ENCODE results near the gene CLPSL2. TPM values are rescaled to one million over a fixed set of nuclear protein-coding genes. Genes with fewer than 3 reads are reported as not detected.

Gene CLPSL2
- total and polyA plus RNA-seq, 2 donors from 2014 or later = not detected

GRCh38 chr6:35787266-35788218 lies 11.1 kb downstream of the CLPSL2 start:
- H3K27me3 ChIP-seq (ENCODE audit: control insufficient read depth, insufficient read depth, low read length) = no peaks in the 10 kb centered on the region

DNA sequence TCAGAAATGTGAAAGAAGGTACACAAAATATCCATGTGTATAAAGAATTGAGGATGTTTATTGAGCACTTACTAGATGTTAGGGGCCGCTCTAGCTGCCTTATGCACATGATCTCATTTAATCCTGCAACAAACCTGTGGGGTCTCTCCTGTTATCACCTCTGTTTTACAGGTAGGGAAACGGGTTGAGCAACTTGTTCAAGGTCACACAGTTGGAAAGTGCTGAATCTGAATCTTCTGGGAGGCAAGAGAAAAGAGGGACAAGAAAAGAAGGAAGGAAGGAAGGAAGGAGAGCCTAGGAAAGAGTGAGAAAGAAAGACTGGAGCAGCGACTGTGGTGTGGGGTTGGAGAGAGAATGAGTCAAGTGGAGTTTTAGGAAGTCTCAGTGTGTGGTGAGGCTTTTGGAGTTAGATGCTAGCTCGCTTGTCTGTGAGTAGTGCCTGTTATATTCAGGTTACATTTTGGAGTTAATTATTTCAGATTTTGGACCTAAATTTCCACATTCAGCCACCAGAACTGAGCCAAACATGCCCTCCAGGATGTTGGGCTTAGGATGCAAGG lies 12.1 kb downstream of the CLPSL2 start:
- Histone ChIP-seq H3K36me3 (ENCODE audit: control insufficient read depth in 2 of 3, insufficient read depth in 3 of 3, low read length in 3 of 3) (no peaks in the 10 kb centered on the region), H3K9ac (ENCODE audit: low read length in 3 of 3) (no peak overlapping the region), H3K4me3 (ENCODE audit: low read length in 3 of 3) (no peak overlapping the region), H3K9me3 (ENCODE audit: control insufficient read depth in 2 of 3, insufficient read depth in 1 of 3, low read length in 3 of 3) (no peaks in the 10 kb centered on the region), H3K27me3 (ENCODE audit: control insufficient read depth, insufficient read depth, low read length) (no peaks in the 10 kb centered on the region), H3K4me1 (ENCODE audit: control insufficient read depth in 2 of 3, insufficient read depth in 2 of 3, low read depth in 1 of 3, low read length in 3 of 3) (no peaks in the 10 kb centered on the region), H3K27ac (ENCODE audit: low read depth in 2 of 2, low read length in 2 of 2) (no peak overlapping the region)
- intact Hi-C loops (cut with DNase I) = no loop called here
- DNase-seq = no peak
- FAIRE-seq = no peak
- TF ChIP-seq, protein P1, sequence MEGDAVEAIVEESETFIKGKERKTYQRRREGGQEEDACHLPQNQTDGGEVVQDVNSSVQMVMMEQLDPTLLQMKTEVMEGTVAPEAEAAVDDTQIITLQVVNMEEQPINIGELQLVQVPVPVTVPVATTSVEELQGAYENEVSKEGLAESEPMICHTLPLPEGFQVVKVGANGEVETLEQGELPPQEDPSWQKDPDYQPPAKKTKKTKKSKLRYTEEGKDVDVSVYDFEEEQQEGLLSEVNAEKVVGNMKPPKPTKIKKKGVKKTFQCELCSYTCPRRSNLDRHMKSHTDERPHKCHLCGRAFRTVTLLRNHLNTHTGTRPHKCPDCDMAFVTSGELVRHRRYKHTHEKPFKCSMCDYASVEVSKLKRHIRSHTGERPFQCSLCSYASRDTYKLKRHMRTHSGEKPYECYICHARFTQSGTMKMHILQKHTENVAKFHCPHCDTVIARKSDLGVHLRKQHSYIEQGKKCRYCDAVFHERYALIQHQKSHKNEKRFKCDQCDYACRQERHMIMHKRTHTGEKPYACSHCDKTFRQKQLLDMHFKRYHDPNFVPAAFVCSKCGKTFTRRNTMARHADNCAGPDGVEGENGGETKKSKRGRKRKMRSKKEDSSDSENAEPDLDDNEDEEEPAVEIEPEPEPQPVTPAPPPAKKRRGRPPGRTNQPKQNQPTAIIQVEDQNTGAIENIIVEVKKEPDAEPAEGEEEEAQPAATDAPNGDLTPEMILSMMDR (IDR thresholded peaks at IDR 0.05; ENCODE audit: borderline replicate concordance, extremely low read depth, insufficient read depth) = no peak

More at GRCh38 chr6:35787266-35788218, 11.1 kb downstream of the CLPSL2 start:
- H3K9me3 ChIP-seq (ENCODE audit: control insufficient read depth in 2 of 3, insufficient read depth in 1 of 3, low read length in 3 of 3) = no peaks in the 10 kb centered on the region
- DNase-seq (no peak), FAIRE-seq (no peak)
- H3K36me3 ChIP-seq (ENCODE audit: control insufficient read depth in 2 of 3, insufficient read depth in 3 of 3, low read length in 3 of 3) = no peaks in the 10 kb centered on the region
- intact Hi-C loops (cut with DNase I) = no loop called here
- no peaks in the 10 kb centered on the region for H3K4me1 ChIP-seq (ENCODE audit: control insufficient read depth in 2 of 3, insufficient read depth in 2 of 3, low read depth in 1 of 3, low read length in 3 of 3)
- no peak overlapping the region for H3K9ac ChIP-seq (ENCODE audit: low read length in 3 of 3)
- TF ChIP-seq, protein P1 (IDR thresholded peaks at IDR 0.05; ENCODE audit: borderline replicate concordance, extremely low read depth, insufficient read depth) = no peak
- no peak overlapping the region for H3K4me3 ChIP-seq (ENCODE audit: low read length in 3 of 3)
- no peak overlapping the region for H3K27ac ChIP-seq (ENCODE audit: low read depth in 2 of 2, low read length in 2 of 2)

DNA sequence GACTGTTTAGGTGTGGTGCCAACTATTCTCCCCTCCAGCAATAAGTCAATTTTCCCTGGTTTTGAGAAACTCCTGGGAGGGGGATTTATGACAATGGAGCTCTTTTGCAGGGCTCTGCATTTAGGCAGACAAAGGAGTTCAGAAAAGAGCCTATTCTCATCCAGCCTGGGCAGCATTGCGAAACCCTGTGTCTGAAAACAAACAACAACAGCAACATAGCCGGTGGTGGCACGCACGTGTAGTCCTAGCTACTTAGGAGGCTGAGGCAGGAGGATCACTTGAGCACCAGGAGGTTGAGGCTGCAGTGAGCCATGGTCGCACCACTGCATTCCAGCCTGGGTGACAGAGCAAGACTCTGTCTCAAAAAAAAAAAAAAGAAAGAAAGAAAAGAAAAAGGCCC lies 14.3 kb downstream of the CLPSL2 start:
- Histone ChIP-seq H3K27me3 (ENCODE audit: control insufficient read depth, insufficient read depth, low read length) (no peaks in the 10 kb centered on the region), H3K36me3 (ENCODE audit: control insufficient read depth in 2 of 3, insufficient read depth in 3 of 3, low read length in 3 of 3) (no peaks in the 10 kb centered on the region), H3K27ac (ENCODE audit: low read depth in 2 of 2, low read length in 2 of 2) (no peak overlapping the region), H3K9ac (ENCODE audit: low read length in 3 of 3) (no peak overlapping the region), H3K4me1 (ENCODE audit: control insufficient read depth in 2 of 3, insufficient read depth in 2 of 3, low read depth in 1 of 3, low read length in 3 of 3) (no peaks in the 10 kb centered on the region), H3K4me3 (ENCODE audit: low read length in 3 of 3) (no peak overlapping the region), H3K9me3 (ENCODE audit: control insufficient read depth in 2 of 3, insufficient read depth in 1 of 3, low read length in 3 of 3) (no peaks in the 10 kb centered on the region)
- FAIRE-seq (no peak), DNase-seq (no peak)
- intact Hi-C loops (cut with DNase I) = no loop called here
- TF ChIP-seq, protein P1 (IDR thresholded peaks at IDR 0.05; ENCODE audit: borderline replicate concordance, extremely low read depth, insufficient read depth) = no peak
